HG03025 (cell line): ENCODE results near the gene DLG2.

Experiments used
- ATAC-seq: cut with Tn5 transposase; IDR thresholded peaks from one replicate; pipeline ENCODE4 v1.9.1; 2021; ENCODE audit warnings: mild to moderate bottlenecking, moderate library complexity; ENCODE audit not compliant: unreplicated experiment, low FRiP score

The DLG2 gene

GRCh38 chr11:83558281-83558680 is 2068.9 kb downstream of the DLG2 start:
- no peak for ATAC-seq

GRCh38 chr11:83557653-83558052 is 2069.5 kb downstream of the DLG2 start:
- no peak for ATAC-seq

- ATAC-seq = no peak
These were observed 2072.3 kb downstream of the DLG2 start for GRCh38 chr11:83554876-83555275.

- ATAC-seq = no peak
These were observed 2077.0 kb downstream of the DLG2 start for GRCh38 chr11:83549984-83550667.

GRCh38 chr11:83546368-83546767 is 2080.8 kb downstream of the DLG2 start:
- no peak for ATAC-seq

GRCh38 chr11:83545494-83546260 is 2081.5 kb downstream of the DLG2 start:
- no peak for ATAC-seq

- no peak for ATAC-seq
These were observed 2082.3 kb downstream of the DLG2 start for GRCh38 chr11:83544846-83545245.

GRCh38 chr11:83543706-83544439 is 2083.3 kb downstream of the DLG2 start:
- no peak for ATAC-seq

- ATAC-seq = no peak
These were observed 2084.3 kb downstream of the DLG2 start for GRCh38 chr11:83542861-83543260.

GRCh38 chr11:83540728-83541127 is 2086.4 kb downstream of the DLG2 start:
- ATAC-seq = no peak

- no peak for ATAC-seq
These were observed 2086.9 kb downstream of the DLG2 start for GRCh38 chr11:83540112-83540675.

- ATAC-seq = no peak
These were observed 2088.9 kb downstream of the DLG2 start for GRCh38 chr11:83538286-83538685.

GRCh38 chr11:83537131-83537610 is 2090.0 kb downstream of the DLG2 start:
- ATAC-seq = no peak

- no peak for ATAC-seq
These were observed 2094.0 kb downstream of the DLG2 start for GRCh38 chr11:83533166-83533565.

GRCh38 chr11:83528877-83529276 is 2098.3 kb downstream of the DLG2 start:
- no peak for ATAC-seq

- ATAC-seq = no peak
These were observed 2098.9 kb downstream of the DLG2 start for GRCh38 chr11:83528225-83528624.

- no peak for ATAC-seq
These were observed 2103.5 kb downstream of the DLG2 start for GRCh38 chr11:83523676-83524075.

- no peak for ATAC-seq
These were observed 2104.2 kb downstream of the DLG2 start for GRCh38 chr11:83522911-83523310.

- no peak for ATAC-seq
These were observed 2105.2 kb downstream of the DLG2 start for GRCh38 chr11:83521647-83522596.

GRCh38 chr11:83520849-83521248 is 2106.3 kb downstream of the DLG2 start:
- ATAC-seq = no peak
